Thoracic aorta (tissue), 2 donors: ENCODE data around the gene ERICH3. TPM values are rescaled to one million over a fixed set of nuclear protein-coding genes. Genes with fewer than 3 reads are reported as not detected.

Source experiments
- ATAC-seq: fragments of 150-250 bp; one replicate; pipeline ENCODE4 v1.8.0; 2017; ENCODE audit warnings: low read depth; ENCODE audit not compliant: insufficient number of reproducible peaks, low FRiP score
- DNase-seq: peaks from one replicate; pipeline ENCODE4 v3.0.0-alpha.2; 2020; ENCODE audit warnings: low spot score
- H3K27ac ChIP-seq, 2 donors: fragments of 200-600 bp; sonication (generic); 1 replicate in 1 of 2; 2 replicates in 1 of 2; pipeline ENCODE4 v1.5.1; 2016; ENCODE audit warnings: mild to moderate bottlenecking in 2 of 2, moderate library complexity in 2 of 2
- H3K27me3 ChIP-seq: fragments of 200-600 bp; sonication (generic); replicated peaks from 2 replicates; pipeline ENCODE4 v1.6.0; 2016; ENCODE audit warnings: mild to moderate bottlenecking; ENCODE audit not compliant: insufficient read depth
- H3K36me3 ChIP-seq: fragments of 200-600 bp; sonication (generic); one replicate; pipeline ENCODE4 v1.5.1; 2016
- H3K4me1 ChIP-seq, 2 donors: fragments of 200-600 bp; sonication (generic); 1 replicate in 1 of 2; 2 replicates in 1 of 2; pipeline versions ENCODE4 v1.5.1 to v1.6.0; 2016; ENCODE audit warnings: low read depth in 2 of 2, mild to moderate bottlenecking in 1 of 2; ENCODE audit not compliant: control insufficient read depth in 1 of 2
- H3K4me3 ChIP-seq: fragments of 200-600 bp; sonication (generic); 2 replicates; pipeline ENCODE4 v1.5.1; 2016; ENCODE audit warnings: mild to moderate bottlenecking
- H3K9me3 ChIP-seq: fragments of 200-600 bp; sonication (generic); 2 replicates; pipeline ENCODE4 v1.5.1; 2016
- CTCF ChIP-seq: fragments of 200-600 bp; sonication (generic); IDR thresholded peaks from one replicate; pipeline ENCODE4 v1.5.1; 2019; ENCODE audit warnings: antibody characterized with exemption
- total RNA-seq, 2 donors: library from RNA; depleted of rRNA; stranded (reverse); fragments of >200 nt; gene quantifications; one replicate each; pipeline versions ENCODE4 v1.1.0 to v1.2.3, GENCODE V29; 2016

ERICH3 gene
- total RNA-seq, 2 donors from 2014 or later = not detected

GRCh38 chr1:74714429-74715235, 41.0 kb upstream of the ERICH3 start:
- no peak overlapping the region for H3K4me3 ChIP-seq
- H3K4me1 ChIP-seq = no peaks in the 10 kb centered on the region
- DNase-seq = no peak
- H3K27ac ChIP-seq = no peak overlapping the region
- no peaks in the 10 kb centered on the region for H3K27me3 ChIP-seq
- TF ChIP-seq CTCF = no peak
- ATAC-seq = no peak
- H3K36me3 ChIP-seq = peaks cover 24% of the 10 kb centered on the region
- H3K9me3 ChIP-seq = no peaks in the 10 kb centered on the region

- Histone ChIP-seq H3K4me1 (no peaks in the 10 kb centered on the region), H3K36me3 (peaks cover 25% of the 10 kb centered on the region), H3K4me3 (no peak overlapping the region), H3K9me3 (no peaks in the 10 kb centered on the region), H3K27ac (no peak overlapping the region), H3K27me3 (no peaks in the 10 kb centered on the region)
- ATAC-seq = no peak
- no peak for DNase-seq
- TF ChIP-seq CTCF = no peak
Measured at GRCh38 chr1:74713849-74714248, 40.3 kb upstream of the ERICH3 start.

GRCh38 chr1:74712881-74713280, 39.3 kb upstream of the ERICH3 start:
- Histone ChIP-seq H3K4me3 (no peak overlapping the region), H3K4me1 (no peaks in the 10 kb centered on the region), H3K27ac (no peak overlapping the region), H3K36me3 (peaks cover 22% of the 10 kb centered on the region), H3K9me3 (no peaks in the 10 kb centered on the region), H3K27me3 (no peaks in the 10 kb centered on the region)
- DNase-seq (no peak), ATAC-seq (no peak)
- TF ChIP-seq CTCF = no peak

- no peak for ATAC-seq
- H3K36me3 ChIP-seq = peaks cover 7% of the 10 kb centered on the region
- no peak overlapping the region for H3K4me3 ChIP-seq
Measured at GRCh38 chr1:74703386-74704182, 30.0 kb upstream of the ERICH3 start.

More at GRCh38 chr1:74703386-74704182, 30.0 kb upstream of the ERICH3 start:
- Histone ChIP-seq H3K27me3 (no peaks in the 10 kb centered on the region), H3K27ac (no peak overlapping the region), H3K4me1 (no peaks in the 10 kb centered on the region), H3K9me3 (no peaks in the 10 kb centered on the region)
- no peak for TF ChIP-seq CTCF
- no peak for DNase-seq
